Mammary epithelial cell (primary cell): ENCODE results near the gene FAM240A.

ENCODE experiments used
- EZH2 ChIP-seq: IDR thresholded peaks from 2 replicates; pipeline ENCODE4 v1.6.1; 2012; ENCODE audit warnings: low read length, inconsistent platforms, borderline replicate concordance
- TF ChIP-seq, protein P1 (sequence below), 2 donors: IDR thresholded peaks in 1 of 2; conservative IDR thresholded peaks in 1 of 2; 2 replicates each; pipeline ENCODE4 v1.5.1; 2011 to 2012; ENCODE audit warnings: inconsistent platforms in 2 of 2, low read length in 2 of 2, mild to moderate bottlenecking in 2 of 2, control low read depth in 1 of 2, low read depth in 1 of 2; ENCODE audit not compliant: insufficient read depth in 1 of 2; ENCODE audit errors: extremely low read depth in 1 of 2

DNA sequence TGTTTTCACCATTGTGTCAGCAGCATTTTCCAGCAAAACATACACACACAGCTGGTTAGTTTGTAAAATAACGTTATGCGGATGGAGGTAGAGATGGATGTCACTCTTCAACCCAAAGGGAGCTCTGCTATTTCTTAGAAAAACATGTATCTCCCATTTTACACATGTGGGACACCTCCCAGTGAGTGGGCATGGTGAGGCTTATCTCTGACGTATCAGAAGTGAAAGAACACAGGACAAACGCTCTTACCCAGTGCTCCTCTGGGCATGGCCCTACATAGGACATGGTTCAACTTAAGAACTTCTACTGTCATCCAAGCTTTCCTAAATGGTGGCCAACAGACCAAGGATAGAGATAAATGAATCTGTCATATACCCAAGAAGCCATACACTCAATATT, 2.1 kb downstream of the FAM240A start:
- TF ChIP-seq EZH2: no peak
- TF ChIP-seq, protein P1, sequence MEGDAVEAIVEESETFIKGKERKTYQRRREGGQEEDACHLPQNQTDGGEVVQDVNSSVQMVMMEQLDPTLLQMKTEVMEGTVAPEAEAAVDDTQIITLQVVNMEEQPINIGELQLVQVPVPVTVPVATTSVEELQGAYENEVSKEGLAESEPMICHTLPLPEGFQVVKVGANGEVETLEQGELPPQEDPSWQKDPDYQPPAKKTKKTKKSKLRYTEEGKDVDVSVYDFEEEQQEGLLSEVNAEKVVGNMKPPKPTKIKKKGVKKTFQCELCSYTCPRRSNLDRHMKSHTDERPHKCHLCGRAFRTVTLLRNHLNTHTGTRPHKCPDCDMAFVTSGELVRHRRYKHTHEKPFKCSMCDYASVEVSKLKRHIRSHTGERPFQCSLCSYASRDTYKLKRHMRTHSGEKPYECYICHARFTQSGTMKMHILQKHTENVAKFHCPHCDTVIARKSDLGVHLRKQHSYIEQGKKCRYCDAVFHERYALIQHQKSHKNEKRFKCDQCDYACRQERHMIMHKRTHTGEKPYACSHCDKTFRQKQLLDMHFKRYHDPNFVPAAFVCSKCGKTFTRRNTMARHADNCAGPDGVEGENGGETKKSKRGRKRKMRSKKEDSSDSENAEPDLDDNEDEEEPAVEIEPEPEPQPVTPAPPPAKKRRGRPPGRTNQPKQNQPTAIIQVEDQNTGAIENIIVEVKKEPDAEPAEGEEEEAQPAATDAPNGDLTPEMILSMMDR (conservative IDR thresholded peaks at IDR 0.05 in 1 of 2, IDR thresholded peaks at IDR 0.05 in 1 of 2; ENCODE audit: extremely low read depth in 1 of 2, insufficient read depth in 1 of 2, low read depth in 1 of 2, low read length in 2 of 2): no peak
